H9 (cell line): ENCODE results near the gene C6orf47. TPM values are rescaled to one million over a fixed set of nuclear protein-coding genes. Genes with fewer than 3 reads are reported as not detected.

ENCODE experiments used
- DNase-seq: peaks from one replicate; pipeline ENCODE4 v3.0.0-alpha.2; 2017
- H2AFZ ChIP-seq: one replicate; pipeline ENCODE4 v1.6.1; 2013; ENCODE audit warnings: mild to moderate bottlenecking, low read length, control low read depth, moderate library complexity
- H2AK5ac ChIP-seq: 2 replicates; pipeline ENCODE4 v1.6.1; 2013; ENCODE audit warnings: low read length, control low read depth, mixed read lengths; ENCODE audit not compliant: insufficient read length
- H2BK120ac ChIP-seq: one replicate; pipeline ENCODE4 v1.6.1; 2013; ENCODE audit warnings: low read depth, mild to moderate bottlenecking, low read length, control low read depth, inconsistent platforms; ENCODE audit not compliant: poor library complexity, severe bottlenecking
- H2BK12ac ChIP-seq: 2 replicates; pipeline ENCODE4 v1.6.1; 2013; ENCODE audit warnings: low read length, control low read depth, mixed read lengths, low read depth; ENCODE audit not compliant: insufficient read length
- H2BK15ac ChIP-seq: 2 replicates; pipeline ENCODE4 v1.6.1; 2013; ENCODE audit warnings: low read depth, low read length, control low read depth
- H2BK20ac ChIP-seq: one replicate; pipeline ENCODE4 v1.6.1; 2013; ENCODE audit warnings: low read depth, mild to moderate bottlenecking, low read length, control low read depth, inconsistent platforms; ENCODE audit not compliant: poor library complexity, severe bottlenecking
- H2BK5ac ChIP-seq: 2 replicates; pipeline ENCODE4 v1.6.1; 2013; ENCODE audit warnings: low read length, control low read depth, mixed read lengths; ENCODE audit not compliant: insufficient read length
- H3K14ac ChIP-seq: 2 replicates; pipeline ENCODE4 v1.6.1; 2013; ENCODE audit warnings: low read length, control low read depth; ENCODE audit not compliant: insufficient read depth
- H3K18ac ChIP-seq: 2 replicates; pipeline ENCODE4 v1.6.1; 2013; ENCODE audit warnings: low read depth, mild to moderate bottlenecking, mixed read lengths, low read length, control low read depth; ENCODE audit not compliant: insufficient read length
- H3K23ac ChIP-seq: 2 replicates; pipeline ENCODE4 v1.6.1; 2013; ENCODE audit warnings: low read length, control low read depth, mixed read lengths, low read depth; ENCODE audit not compliant: insufficient read length
- H3K23me2 ChIP-seq: 2 replicates; pipeline ENCODE4 v1.6.1; 2013; ENCODE audit warnings: low read depth, mild to moderate bottlenecking, mixed read lengths, low read length, control low read depth; ENCODE audit not compliant: insufficient read length, poor library complexity, severe bottlenecking
- H3K27ac ChIP-seq: 2 replicates; pipeline ENCODE4 v1.5.1; 2013; ENCODE audit warnings: low read length, control low read depth, mixed read lengths, low read depth; ENCODE audit not compliant: insufficient read length
- H3K27me3 ChIP-seq: 2 replicates; pipeline ENCODE4 v1.6.1; 2013; ENCODE audit warnings: low read length, control low read depth, inconsistent platforms; ENCODE audit not compliant: insufficient read depth
- H3K4ac ChIP-seq: 2 replicates; pipeline ENCODE4 v1.6.1; 2013; ENCODE audit warnings: low read depth, mild to moderate bottlenecking, control low read depth, inconsistent platforms, low read length, moderate library complexity
- H3K4me1 ChIP-seq: 2 replicates; pipeline ENCODE4 v1.6.1; 2013; ENCODE audit warnings: low read length, control low read depth, inconsistent platforms; ENCODE audit not compliant: insufficient read depth
- H3K4me2 ChIP-seq: 2 replicates; pipeline ENCODE4 v1.6.1; 2013; ENCODE audit warnings: low read length, control low read depth, mixed read lengths; ENCODE audit not compliant: insufficient read length, insufficient read depth
- H3K56ac ChIP-seq: 2 replicates; pipeline ENCODE4 v1.6.1; 2013; ENCODE audit warnings: low read depth, mild to moderate bottlenecking, mixed read lengths, low read length, control low read depth; ENCODE audit not compliant: insufficient read length
- H3K79me1 ChIP-seq: 2 replicates; pipeline ENCODE4 v1.6.1; 2013; ENCODE audit warnings: low read depth, mild to moderate bottlenecking, moderate library complexity, low read length, control low read depth, inconsistent platforms; ENCODE audit not compliant: insufficient read depth, poor library complexity, severe bottlenecking
- H3K79me2 ChIP-seq: 2 replicates; pipeline ENCODE4 v1.6.1; 2013; ENCODE audit warnings: low read length, control low read depth, inconsistent platforms; ENCODE audit not compliant: insufficient read depth
- H3K9ac ChIP-seq: 2 replicates; pipeline ENCODE4 v1.6.1; 2013; ENCODE audit warnings: low read length, control low read depth, mixed read lengths; ENCODE audit not compliant: insufficient read length; ENCODE audit errors: extremely low read depth
- H3K9me3 ChIP-seq: one replicate; pipeline ENCODE4 v1.6.1; 2013; ENCODE audit warnings: low read depth, low read length, inconsistent platforms; ENCODE audit not compliant: control insufficient read depth
- H3T11ph ChIP-seq: one replicate; pipeline ENCODE4 v1.6.1; 2013; ENCODE audit warnings: mild to moderate bottlenecking, low read length, control low read depth, inconsistent platforms
- H4K20me1 ChIP-seq: one replicate; pipeline ENCODE4 v1.6.1; 2013; ENCODE audit not compliant: control insufficient read depth, insufficient read length, insufficient read depth
- H4K5ac ChIP-seq: 2 replicates; pipeline ENCODE4 v1.6.1; 2013; ENCODE audit warnings: low read depth, mild to moderate bottlenecking, mixed read lengths, low read length, control low read depth; ENCODE audit not compliant: insufficient read length
- H4K8ac ChIP-seq: replicated peaks from 2 replicates; pipeline ENCODE4 v1.6.1; 2013; ENCODE audit warnings: low read length, control low read depth, mixed read lengths, low read depth; ENCODE audit not compliant: insufficient read length
- H4K91ac ChIP-seq: 2 replicates; pipeline ENCODE4 v1.6.1; 2013; ENCODE audit warnings: low read depth, mild to moderate bottlenecking, moderate library complexity, mixed read lengths, low read length, control low read depth; ENCODE audit not compliant: insufficient read length
- H3K27ac Mint-ChIP-seq, 3 experiments: 2 replicates in 2 of 3; 3 replicates in 1 of 3; pipeline ENCODE4 v1.8.0; 2020 to 2021; ENCODE audit warnings: mixed read lengths in 3 of 3, mild to moderate bottlenecking in 1 of 3, moderate library complexity in 1 of 3
- H3K27me3 Mint-ChIP-seq: 2 replicates; pipeline ENCODE4 v1.8.0; 2021; ENCODE audit warnings: low read depth, mild to moderate bottlenecking, moderate library complexity, mixed read lengths
- H3K36me3 Mint-ChIP-seq, 3 experiments: 2 replicates in 2 of 3; 3 replicates in 1 of 3; pipeline ENCODE4 v1.8.0; 2020 to 2021; ENCODE audit warnings: low read depth in 3 of 3, mixed read lengths in 3 of 3; ENCODE audit not compliant: insufficient read depth in 1 of 3
- H3K4me1 Mint-ChIP-seq, 2 experiments: 2 replicates each; pipeline ENCODE4 v1.8.0; 2020; ENCODE audit warnings: mixed read lengths in 2 of 2
- H3K4me3 Mint-ChIP-seq, 2 experiments: 2 replicates in 1 of 2; 3 replicates in 1 of 2; pipeline ENCODE4 v1.8.0; 2020 to 2021; ENCODE audit warnings: mild to moderate bottlenecking in 2 of 2, mixed read lengths in 2 of 2, moderate library complexity in 1 of 2
- H3K9me3 Mint-ChIP-seq, 2 experiments: 2 replicates in 1 of 2; 3 replicates in 1 of 2; pipeline ENCODE4 v1.8.0; 2020; ENCODE audit warnings: mild to moderate bottlenecking in 2 of 2, mixed read lengths in 2 of 2, moderate library complexity in 1 of 2
- WGBS: extraction: QIAGEN DNeasy Blood & Tissue Kit; methylation state at CpG from one replicate; pipeline ENCODE4 v1.1.7; 2013; ENCODE audit warnings: missing lambda C conversion rate, low lambda C conversion rate, mixed read lengths; ENCODE audit not compliant: insufficient read length; ENCODE audit errors: extremely low coverage; 5-methylcytosine and 5-hydroxymethylcytosine counted together
- total RNA-seq: library from RNA; stranded (reverse); gene quantifications from 2 replicates; pipeline ENCODE4 v1.2.1, GENCODE V29; 2021
- TF ChIP-seq, protein P1 (sequence below): fragments of 200-600 bp; sonication (generic); conservative IDR thresholded peaks from 3 replicates; pipeline ENCODE4 v1.8.0; 2021; ENCODE audit warnings: antibody characterized with exemption, mild to moderate bottlenecking

The C6orf47 gene
- total RNA-seq, 1 experiment from 2014 or later = 19.0 TPM

DNA sequence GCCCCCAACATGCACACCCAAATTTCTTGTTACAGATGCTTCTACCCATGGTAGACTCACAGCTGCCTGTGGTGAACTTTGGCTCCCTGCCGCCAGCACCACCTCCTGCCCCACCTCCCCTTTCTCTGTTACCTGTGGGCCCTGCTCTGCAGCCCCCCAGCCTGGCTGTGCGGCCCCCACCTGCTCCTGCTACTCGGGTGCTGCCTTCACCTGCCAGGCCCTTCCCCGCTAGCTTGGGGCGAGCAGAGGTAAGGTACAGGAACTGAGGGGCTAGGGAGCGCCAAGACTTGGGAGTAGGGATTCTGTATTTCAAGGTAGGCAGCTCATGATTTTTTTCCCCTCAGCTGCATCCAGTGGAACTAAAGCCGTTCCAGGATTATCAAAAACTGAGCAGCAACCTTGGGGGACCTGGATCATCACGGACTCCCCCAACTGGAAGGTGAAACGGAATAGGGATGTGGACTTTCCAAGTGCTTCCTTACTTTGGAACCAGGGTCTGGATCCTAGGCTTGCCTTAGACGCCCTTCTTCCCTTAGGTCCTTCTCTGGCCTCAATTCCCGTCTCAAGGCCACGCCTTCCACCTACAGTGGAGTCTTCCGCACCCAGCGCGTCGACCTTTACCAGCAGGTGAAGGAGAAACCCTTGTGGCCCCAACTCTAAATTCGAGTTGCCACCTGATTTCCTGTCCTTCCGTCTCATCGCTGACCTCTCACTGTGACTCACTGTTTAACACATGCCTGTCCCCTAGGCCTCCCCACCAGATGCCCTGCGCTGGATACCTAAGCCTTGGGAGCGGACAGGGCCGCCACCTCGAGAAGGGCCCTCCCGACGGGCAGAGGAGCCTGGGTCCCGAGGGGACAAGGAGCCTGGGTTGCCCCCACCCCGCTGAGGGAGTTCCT, 23.6 kb downstream of the C6orf47 start:
- Histone ChIP-seq H3K23me2 (no peaks in the 10 kb centered on the region), H4K8ac (no peak overlapping the region), H3K79me1 (no peaks in the 10 kb centered on the region), H4K20me1 (peaks cover 2% of the 10 kb centered on the region), H2BK5ac (no peak overlapping the region), H3K27ac (no peak overlapping the region), H2AFZ (no peak overlapping the region), H3K9me3 (no peaks in the 10 kb centered on the region), H4K91ac (no peak overlapping the region), H2BK120ac (no peak overlapping the region), H3K18ac (no peak overlapping the region), H3K27me3 (no peaks in the 10 kb centered on the region), H3T11ph (no peak overlapping the region), H2AK5ac (no peak overlapping the region), H3K56ac (no peak overlapping the region), H2BK20ac (no peak overlapping the region), H3K4me2 (no peak overlapping the region), H2BK15ac (no peak overlapping the region), H3K23ac (no peak overlapping the region), H3K4me1 (no peaks in the 10 kb centered on the region), H3K79me2 (no peaks in the 10 kb centered on the region), H3K4ac (no peak overlapping the region), H4K5ac (no peak overlapping the region), H3K14ac (no peak overlapping the region), H2BK12ac (no peak overlapping the region), H3K9ac (no peak overlapping the region)
- TF ChIP-seq, protein P1, sequence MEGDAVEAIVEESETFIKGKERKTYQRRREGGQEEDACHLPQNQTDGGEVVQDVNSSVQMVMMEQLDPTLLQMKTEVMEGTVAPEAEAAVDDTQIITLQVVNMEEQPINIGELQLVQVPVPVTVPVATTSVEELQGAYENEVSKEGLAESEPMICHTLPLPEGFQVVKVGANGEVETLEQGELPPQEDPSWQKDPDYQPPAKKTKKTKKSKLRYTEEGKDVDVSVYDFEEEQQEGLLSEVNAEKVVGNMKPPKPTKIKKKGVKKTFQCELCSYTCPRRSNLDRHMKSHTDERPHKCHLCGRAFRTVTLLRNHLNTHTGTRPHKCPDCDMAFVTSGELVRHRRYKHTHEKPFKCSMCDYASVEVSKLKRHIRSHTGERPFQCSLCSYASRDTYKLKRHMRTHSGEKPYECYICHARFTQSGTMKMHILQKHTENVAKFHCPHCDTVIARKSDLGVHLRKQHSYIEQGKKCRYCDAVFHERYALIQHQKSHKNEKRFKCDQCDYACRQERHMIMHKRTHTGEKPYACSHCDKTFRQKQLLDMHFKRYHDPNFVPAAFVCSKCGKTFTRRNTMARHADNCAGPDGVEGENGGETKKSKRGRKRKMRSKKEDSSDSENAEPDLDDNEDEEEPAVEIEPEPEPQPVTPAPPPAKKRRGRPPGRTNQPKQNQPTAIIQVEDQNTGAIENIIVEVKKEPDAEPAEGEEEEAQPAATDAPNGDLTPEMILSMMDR = no peak
- Mint-ChIP-seq H3K27ac (peak overlapping the region in 2 of 3 experiments; percentile 68 to 79; a peak in 3 of 7 replicates), H3K9me3 (no peaks in the 10 kb centered on the region), H3K36me3 (peaks cover 58 to 94% (median 88%) of the 10 kb centered on the region in 3 experiments), H3K4me3 (peak overlapping the region in 1 of 2 experiments; percentile 38; a peak in 2 of 5 replicates), H3K27me3 (no peaks in the 10 kb centered on the region), H3K4me1 (no peaks in the 10 kb centered on the region)
- WGBS = no CpG with 5 or more reads among the region's 27 CpGs
- no peak for DNase-seq
